Esophagus (tissue), 2 donors: ENCODE measurements around the gene AGXT. TPM values are rescaled to one million over a fixed set of nuclear protein-coding genes. Genes with fewer than 3 reads are reported as not detected.
A peak's percentile ranks its signal among the peaks of the same experiment; 100 is the strongest.

Experiments used
- H3K27ac ChIP-seq, 2 donors: one replicate each; pipeline ENCODE4 v1.5.1; 2013; ENCODE audit warnings: low read depth in 2 of 2, mild to moderate bottlenecking in 2 of 2, inconsistent platforms in 1 of 2, low read length in 1 of 2, moderate library complexity in 1 of 2
- H3K27me3 ChIP-seq, 2 donors: one replicate each; pipeline ENCODE4 v1.6.1; 2013; ENCODE audit warnings: low read length in 2 of 2, control low read depth in 1 of 2, mild to moderate bottlenecking in 1 of 2; ENCODE audit not compliant: insufficient read depth in 2 of 2, control insufficient read depth in 1 of 2
- H3K36me3 ChIP-seq, 2 donors: one replicate each; pipeline ENCODE4 v1.6.1; 2013; ENCODE audit warnings: low read length in 1 of 2; ENCODE audit not compliant: control insufficient read depth in 2 of 2, insufficient read depth in 2 of 2
- H3K4me1 ChIP-seq, 2 donors: one replicate each; pipeline ENCODE4 v1.6.1; 2013; ENCODE audit warnings: low read length in 1 of 2; ENCODE audit not compliant: control insufficient read depth in 2 of 2, insufficient read depth in 2 of 2
- H3K4me3 ChIP-seq, 2 donors: one replicate each; pipeline ENCODE4 v1.5.1; 2013; ENCODE audit warnings: low read length in 2 of 2, mild to moderate bottlenecking in 2 of 2, low read depth in 1 of 2, moderate library complexity in 1 of 2
- H3K9me3 ChIP-seq, 2 donors: one replicate each; pipeline ENCODE4 v1.6.1; 2013; ENCODE audit warnings: mild to moderate bottlenecking in 2 of 2, low read depth in 1 of 2, low read length in 1 of 2, moderate library complexity in 1 of 2; ENCODE audit not compliant: control insufficient read depth in 2 of 2, insufficient read depth in 1 of 2
- WGBS, 2 donors: extraction: QIAGEN DNeasy Blood & Tissue Kit; methylation state at CpG; one replicate each; pipeline ENCODE4 v1.1.7; 2013; 5-methylcytosine and 5-hydroxymethylcytosine counted together
- polyA plus RNA-seq, 2 donors: library from polyadenylated mRNA; stranded (reverse); fragments of 200-250 nt; gene quantifications; one replicate each; pipeline ENCODE4 v1.2.3, GENCODE V29; 2013
- donor health status: healthy with polysubstance abuse.
- donor health status: Bipolar disorder and iron deficiency.

The AGXT gene
- polyA plus RNA-seq, 2 donors: not detected

DNA sequence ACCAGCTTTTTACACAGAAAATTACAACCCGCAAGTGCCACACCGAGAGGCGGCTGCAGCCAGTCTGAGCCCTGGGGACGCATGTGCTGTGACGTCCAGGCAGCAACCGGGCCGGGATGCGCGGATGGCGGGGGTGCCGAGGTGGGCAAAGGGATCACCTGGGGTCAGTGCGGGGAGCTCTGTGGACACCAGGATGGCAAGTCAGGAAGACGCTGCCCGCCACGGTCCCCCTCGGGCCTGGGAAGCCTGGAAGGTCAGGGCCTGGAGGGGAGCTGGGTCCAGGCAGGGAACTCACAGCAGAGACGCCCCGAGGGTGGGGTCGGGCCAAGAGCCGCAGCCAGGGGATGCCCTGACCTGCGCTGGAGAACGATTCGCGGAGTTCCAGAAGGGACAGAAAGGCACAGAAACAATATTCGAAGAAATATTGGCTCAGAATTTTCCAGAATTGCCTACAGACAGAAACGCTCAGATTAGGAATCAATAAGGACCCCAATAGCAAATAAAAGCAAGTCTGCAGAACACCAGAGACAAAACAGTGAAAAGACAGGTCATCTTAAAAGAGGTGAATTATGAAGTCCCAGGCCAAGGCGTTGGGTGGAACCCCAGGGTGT, 36.9 kb upstream of the AGXT start:
- Histone ChIP-seq H3K36me3 (no peaks in the 10 kb centered on the region), H3K4me3 (peak overlapping the region in 1 of 2 donors; percentile 7), H3K27ac (no peak overlapping the region), H3K4me1 (peaks cover 3% of the 10 kb centered on the region in 2 donors), H3K27me3 (peaks cover 0 to 7% of the 10 kb centered on the region in 2 donors), H3K9me3 (no peaks in the 10 kb centered on the region)
- 11% methylated on average over 27 of the region's 27 CpGs for WGBS, 2 donors

DNA sequence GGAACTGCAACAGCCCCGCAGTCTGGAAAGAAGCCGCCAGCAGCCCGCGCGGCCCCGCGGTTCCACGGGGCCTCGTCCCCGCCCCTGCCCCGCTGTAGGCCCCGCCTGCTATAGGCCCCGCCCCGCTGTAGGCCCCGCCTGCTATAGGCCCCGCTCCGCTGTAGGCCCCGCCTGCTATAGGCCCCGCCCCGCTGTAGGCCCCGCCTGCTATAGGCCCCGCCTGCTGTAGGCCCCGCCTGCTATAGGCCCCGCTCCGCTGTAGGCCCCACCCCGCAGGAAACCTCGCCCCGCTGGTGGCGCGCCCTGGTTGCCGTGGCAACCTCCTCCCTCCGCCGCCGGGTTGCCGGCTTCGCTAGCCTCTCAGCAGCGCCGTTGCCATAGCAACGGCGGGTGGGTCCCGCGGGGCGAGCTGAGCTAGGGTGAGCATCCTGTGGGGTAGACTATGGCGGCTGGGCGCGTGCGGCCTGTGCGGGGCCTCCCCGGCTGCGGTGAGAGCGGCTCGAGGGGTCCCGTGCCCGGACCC, 36.4 kb upstream of the AGXT start:
- 5% methylated on average over 43 to 54 of the region's 54 CpGs for WGBS, 2 donors
- H3K9me3 ChIP-seq: no peaks in the 10 kb centered on the region
- H3K4me1 ChIP-seq: peaks cover 3% of the 10 kb centered on the region in 2 donors
- no peaks in the 10 kb centered on the region for H3K36me3 ChIP-seq
- H3K27ac ChIP-seq: no peak overlapping the region
- H3K27me3 ChIP-seq: peaks cover 0 to 7% of the 10 kb centered on the region in 2 donors
- H3K4me3 ChIP-seq: no peak overlapping the region

DNA sequence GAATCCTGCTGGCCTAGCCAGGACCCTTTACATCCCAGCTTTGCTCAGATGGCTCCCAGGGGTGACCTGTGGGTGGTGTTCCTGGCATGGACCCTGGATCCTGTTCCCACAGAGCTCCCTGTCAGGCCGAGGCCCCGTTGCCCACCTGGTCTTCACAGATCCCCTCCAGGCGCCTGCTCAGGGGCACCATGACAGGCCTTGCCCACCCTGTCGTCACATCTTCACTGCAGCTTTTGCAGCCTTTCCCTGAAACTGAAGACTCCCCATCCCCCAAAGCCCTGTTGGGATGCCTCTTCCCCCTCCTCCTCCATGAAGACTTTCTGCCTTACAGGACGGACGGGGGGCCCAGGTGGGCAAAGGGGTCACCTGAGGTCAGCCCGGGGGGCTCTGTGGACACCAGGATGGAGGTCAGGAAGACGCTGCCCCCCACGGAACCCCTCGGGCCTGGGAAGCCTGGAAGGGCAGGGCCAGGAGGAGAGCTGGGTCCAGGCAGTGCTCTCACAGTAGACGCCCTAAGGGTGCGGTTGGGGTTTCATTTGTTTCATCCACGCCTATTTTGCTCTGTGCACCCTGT, 35.6 kb upstream of the AGXT start:
- H3K27ac ChIP-seq: no peak overlapping the region
- H3K27me3 ChIP-seq: peaks cover 0 to 7% of the 10 kb centered on the region in 2 donors
- no peaks in the 10 kb centered on the region for H3K36me3 ChIP-seq
- H3K9me3 ChIP-seq: no peaks in the 10 kb centered on the region
- WGBS, 2 donors: 64 to 65% methylated on average over 13 of the region's 13 CpGs
- H3K4me3 ChIP-seq: no peak overlapping the region
- peaks cover 3% of the 10 kb centered on the region in 2 donors for H3K4me1 ChIP-seq

DNA sequence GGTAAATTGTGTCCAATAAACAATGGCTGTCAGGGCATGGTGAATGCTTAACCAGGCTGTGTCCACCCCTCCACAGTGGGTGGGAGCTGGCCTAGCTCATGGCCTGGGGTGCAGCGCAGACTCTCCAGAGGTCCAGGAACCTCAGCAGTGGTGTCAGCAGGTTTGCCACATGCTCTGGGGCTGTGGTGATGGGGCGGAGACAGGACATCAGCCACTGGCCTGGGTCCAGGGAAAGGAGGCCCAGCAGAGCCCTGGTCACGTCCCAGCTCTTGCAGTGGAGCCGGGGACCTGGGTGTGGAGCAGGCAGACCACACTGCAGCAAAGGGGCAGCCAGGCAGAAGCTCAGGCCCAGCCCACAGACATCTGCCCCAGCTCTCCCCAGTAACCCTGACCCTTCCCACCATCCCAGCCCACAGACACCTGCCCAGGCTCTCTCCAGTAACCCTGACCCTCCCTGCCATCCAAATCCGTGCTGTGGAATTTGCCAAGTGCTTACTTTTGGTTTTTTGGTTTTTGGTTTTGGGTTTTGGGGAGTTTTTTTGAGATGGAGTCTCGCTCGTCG, 34.8 kb upstream of the AGXT start:
- Histone ChIP-seq H3K36me3 (no peaks in the 10 kb centered on the region), H3K27ac (no peak overlapping the region), H3K27me3 (peaks cover 0 to 7% of the 10 kb centered on the region in 2 donors), H3K9me3 (no peaks in the 10 kb centered on the region), H3K4me3 (no peak overlapping the region), H3K4me1 (peaks cover 3% of the 10 kb centered on the region in 2 donors)
- 74 to 79% methylated on average over 8 of the region's 8 CpGs for WGBS, 2 donors

DNA sequence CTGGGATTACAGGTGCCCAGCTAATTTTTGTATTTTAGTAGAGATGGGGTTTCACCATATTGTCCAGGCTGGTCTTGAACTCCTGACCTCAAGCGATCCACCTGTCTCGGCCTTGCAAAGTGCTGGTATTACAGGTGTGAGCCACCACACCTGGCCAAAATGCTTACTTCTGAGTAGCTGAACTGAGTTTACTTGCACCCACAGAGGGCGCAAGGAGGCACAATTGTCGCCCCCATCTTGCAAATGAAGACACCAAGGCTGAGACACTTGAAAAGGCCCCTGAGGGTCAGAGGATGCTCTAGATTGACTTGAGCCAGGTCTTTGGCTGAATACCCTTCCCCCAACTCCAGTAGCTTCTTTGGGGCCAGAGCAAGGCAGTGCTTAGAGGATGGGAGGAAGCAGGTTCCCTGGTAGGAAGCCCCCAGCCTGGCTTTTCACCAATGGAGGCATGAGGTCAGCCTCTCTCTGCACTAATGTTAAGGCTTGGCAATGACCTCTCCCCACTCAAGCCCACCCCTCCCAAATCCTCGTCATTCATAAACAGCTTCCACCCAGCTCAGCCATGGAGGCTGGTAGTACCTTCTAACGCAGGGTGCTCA, 34.1 kb upstream of the AGXT start:
- 76 to 77% methylated on average over 6 of the region's 6 CpGs for WGBS, 2 donors
- no peaks in the 10 kb centered on the region for H3K9me3 ChIP-seq
- no peak overlapping the region for H3K27ac ChIP-seq
- peaks cover 3% of the 10 kb centered on the region in 2 donors for H3K4me1 ChIP-seq
- no peaks in the 10 kb centered on the region for H3K36me3 ChIP-seq
- H3K4me3 ChIP-seq: no peak overlapping the region
- H3K27me3 ChIP-seq: peaks cover 0 to 7% of the 10 kb centered on the region in 2 donors

DNA sequence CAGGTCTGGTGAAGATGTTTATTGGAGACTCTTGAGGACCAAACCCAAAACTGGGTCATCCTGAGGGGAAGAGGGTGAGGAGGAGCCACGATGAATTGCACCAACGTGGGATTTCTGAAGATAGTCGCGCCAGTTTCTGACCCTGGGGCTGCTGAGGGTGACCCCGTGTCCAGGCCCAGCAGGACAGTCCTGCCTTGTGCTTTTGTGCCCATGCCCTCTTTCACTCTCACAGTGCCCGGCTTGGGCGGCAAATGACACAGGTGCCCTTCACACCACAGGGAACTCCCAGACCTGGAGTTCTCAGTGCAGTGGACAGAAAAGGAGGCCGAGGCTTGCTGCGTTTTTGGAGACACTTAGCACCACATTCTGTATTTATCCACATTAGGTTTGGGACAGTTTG, 33.1 kb upstream of the AGXT start:
- WGBS, 2 donors: 77 to 78% methylated on average over 9 of the region's 9 CpGs

DNA sequence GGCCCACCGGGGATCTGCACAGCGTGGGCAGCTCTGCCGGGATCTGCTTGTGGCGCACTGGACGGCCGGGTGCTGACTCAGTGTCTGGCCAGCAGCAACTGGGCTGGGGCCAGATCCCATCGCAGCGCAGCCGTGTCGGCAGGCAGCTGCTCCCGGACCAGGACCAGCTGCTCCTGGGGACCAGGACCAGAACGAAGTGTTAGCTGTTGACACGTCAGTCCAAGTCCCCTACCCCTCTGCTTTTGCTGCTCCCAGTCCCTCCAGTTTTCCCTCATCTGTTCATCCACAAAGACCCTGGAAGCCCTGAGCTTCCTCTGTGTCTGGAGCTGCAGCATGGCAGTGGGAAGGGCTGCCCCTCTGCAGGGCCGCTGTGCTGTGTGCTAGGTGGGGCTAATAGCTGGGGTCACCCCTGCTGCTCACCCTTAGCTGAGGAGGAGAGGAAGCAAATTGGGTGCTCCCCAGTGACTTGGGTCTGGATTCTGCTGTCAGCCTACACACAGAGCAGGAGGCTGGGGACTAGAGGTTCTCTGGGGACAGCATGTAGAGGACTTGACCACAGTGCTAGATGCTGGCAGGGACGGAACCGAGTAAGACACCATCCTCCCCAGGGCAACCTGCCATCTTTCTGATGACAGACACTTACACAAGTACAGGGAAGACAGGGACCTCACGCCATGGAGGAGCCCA, 31.7 kb upstream of the AGXT start:
- Histone ChIP-seq H3K27me3 (peaks cover 0 to 3% of the 10 kb centered on the region in 2 donors), H3K4me3 (no peak overlapping the region), H3K4me1 (no peaks in the 10 kb centered on the region), H3K36me3 (no peaks in the 10 kb centered on the region), H3K27ac (no peak overlapping the region), H3K9me3 (no peaks in the 10 kb centered on the region)
- 54 to 70% methylated on average over 17 of the region's 17 CpGs for WGBS, 2 donors

More for the DNA sequence above, 33.1 kb upstream of the AGXT start:
- H3K27ac ChIP-seq: no peak overlapping the region
- H3K36me3 ChIP-seq: no peaks in the 10 kb centered on the region
- peaks cover 0 to 7% of the 10 kb centered on the region in 2 donors for H3K27me3 ChIP-seq
- no peak overlapping the region for H3K4me3 ChIP-seq
- no peaks in the 10 kb centered on the region for H3K9me3 ChIP-seq
- H3K4me1 ChIP-seq: peaks cover 3% of the 10 kb centered on the region in 2 donors

DNA sequence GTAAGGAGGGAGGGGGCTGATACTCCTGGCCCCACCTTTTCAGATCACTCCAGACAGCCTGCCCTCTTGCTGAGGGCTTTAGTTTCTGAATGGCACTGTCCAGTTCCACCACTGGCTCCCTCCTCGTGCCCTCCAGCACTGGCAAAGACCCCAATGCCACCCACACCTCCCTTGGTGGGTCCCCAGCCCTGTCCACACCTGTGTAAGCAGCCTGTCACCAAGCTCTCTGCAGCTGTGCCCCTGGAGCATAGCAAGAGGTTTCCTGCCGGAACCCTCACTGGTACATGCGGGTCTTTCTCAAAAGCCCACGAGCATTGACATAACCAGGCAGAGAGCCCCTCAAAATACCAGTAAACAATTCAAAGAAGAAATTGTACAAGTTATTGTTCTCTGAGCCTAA, 31.0 kb upstream of the AGXT start:
- Histone ChIP-seq H3K9me3 (no peaks in the 10 kb centered on the region), H3K4me3 (no peak overlapping the region), H3K4me1 (no peaks in the 10 kb centered on the region), H3K27ac (no peak overlapping the region), H3K36me3 (no peaks in the 10 kb centered on the region), H3K27me3 (peaks cover 0 to 3% of the 10 kb centered on the region in 2 donors)
- WGBS, 2 donors: 59 to 60% methylated on average over 4 of the region's 4 CpGs
